PC-9 (cell line): ENCODE data around the gene TOR3A.
"Not testable (repeated sequence)": the region's sequence is repeated elsewhere in the genome, so short reads cannot be mapped to it uniquely, and the experiment has no call there.

Experiments used
- CTCF ChIP-seq: fragments of 200-600 bp; sonication (generic); conservative IDR thresholded peaks from 2 replicates; pipeline ENCODE4 v1.6.1; 2017; ENCODE audit warnings: mixed run types, antibody characterized with exemption, mild to moderate bottlenecking, moderate library complexity
- EZH2 ChIP-seq: fragments of 200-600 bp; sonication (generic); IDR thresholded peaks from 2 replicates; pipeline ENCODE4 v1.8.0; 2017; ENCODE audit warnings: antibody characterized with exemption, low read depth

GRCh38 chr1:179039502-179040174 is 42.2 kb upstream of the TOR3A start:
- TF ChIP-seq CTCF, EZH2: not testable (repeated sequence)
